Ishikawa (cell line): ENCODE data around the gene HSD11B1L.
A peak's percentile ranks its signal among the peaks of the same experiment; 100 is the strongest.

Experiments used
- CEBPB ChIP-seq: IDR thresholded peaks from 2 replicates; pipeline ENCODE4 v1.6.1; 2012
- CREB1 ChIP-seq: IDR thresholded peaks from 2 replicates; pipeline ENCODE4 v1.6.1; 2012; ENCODE audit warnings: low read depth
- EGR1 ChIP-seq: IDR thresholded peaks from 2 replicates; pipeline ENCODE4 v1.6.1; 2012
- EP300 ChIP-seq: IDR thresholded peaks from 2 replicates; pipeline ENCODE4 v1.6.1; 2012; ENCODE audit warnings: borderline replicate concordance
- FOXM1 ChIP-seq: IDR thresholded peaks from 2 replicates; pipeline ENCODE4 v1.6.1; 2012; ENCODE audit warnings: low read depth, borderline replicate concordance
- MAX ChIP-seq: IDR thresholded peaks from 2 replicates; pipeline ENCODE4 v1.6.1; 2012
- NFIC ChIP-seq: IDR thresholded peaks from 2 replicates; pipeline ENCODE4 v1.6.1; 2012
- RAD21 ChIP-seq: IDR thresholded peaks from 2 replicates; pipeline ENCODE4 v1.6.1; 2012; ENCODE audit warnings: low read depth
- REST ChIP-seq: IDR thresholded peaks from 2 replicates; pipeline ENCODE4 v1.6.1; 2012; ENCODE audit warnings: low read depth, mild to moderate bottlenecking
- TAF1 ChIP-seq: IDR thresholded peaks from 2 replicates; pipeline ENCODE4 v1.6.1; 2012; ENCODE audit warnings: low read depth, mild to moderate bottlenecking
- TCF12 ChIP-seq: IDR thresholded peaks from 2 replicates; pipeline ENCODE4 v1.6.1; 2012; ENCODE audit warnings: low read depth
- TEAD4 ChIP-seq: IDR thresholded peaks from 2 replicates; pipeline ENCODE4 v1.6.1; 2012
- YY1 ChIP-seq: IDR thresholded peaks from 2 replicates; pipeline ENCODE4 v1.6.1; 2012; ENCODE audit warnings: low read depth
- ZBTB7A ChIP-seq: IDR thresholded peaks from 2 replicates; pipeline ENCODE4 v1.6.1; 2012; ENCODE audit warnings: low read depth
- TF ChIP-seq, protein P1 (sequence below): IDR thresholded peaks from 2 replicates; pipeline ENCODE4 v1.6.1; 2012

Gene HSD11B1L

GRCh38 chr19:5635427-5635826, 45.4 kb upstream of the HSD11B1L start:
- no peak for TF ChIP-seq EP300
- TF ChIP-seq FOXM1, result no peak
- TF ChIP-seq EGR1, result no peak
- no peak for TF ChIP-seq TAF1
- no peak for TF ChIP-seq TEAD4
- no peak for TF ChIP-seq TCF12
- TF ChIP-seq NFIC, result no peak
- TF ChIP-seq CREB1, result no peak
- no peak for TF ChIP-seq YY1
- TF ChIP-seq REST, result no peak
- TF ChIP-seq CEBPB, result no peak
- TF ChIP-seq, protein P1, sequence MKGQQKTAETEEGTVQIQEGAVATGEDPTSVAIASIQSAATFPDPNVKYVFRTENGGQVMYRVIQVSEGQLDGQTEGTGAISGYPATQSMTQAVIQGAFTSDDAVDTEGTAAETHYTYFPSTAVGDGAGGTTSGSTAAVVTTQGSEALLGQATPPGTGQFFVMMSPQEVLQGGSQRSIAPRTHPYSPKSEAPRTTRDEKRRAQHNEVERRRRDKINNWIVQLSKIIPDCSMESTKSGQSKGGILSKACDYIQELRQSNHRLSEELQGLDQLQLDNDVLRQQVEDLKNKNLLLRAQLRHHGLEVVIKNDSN, result no peak
- TF ChIP-seq RAD21, result no peak
- no peak for TF ChIP-seq MAX
- no peak for TF ChIP-seq ZBTB7A

- TF ChIP-seq YY1, result no peak
- no peak for TF ChIP-seq ZBTB7A
- no peak for TF ChIP-seq RAD21
- no peak for TF ChIP-seq CREB1
- TF ChIP-seq EP300, result no peak
- TF ChIP-seq, protein P1, result no peak
- no peak for TF ChIP-seq MAX
- no peak for TF ChIP-seq CEBPB
- TF ChIP-seq TCF12, result no peak
These were observed 42.9 kb upstream of the HSD11B1L start for GRCh38 chr19:5637971-5638370.

DNA sequence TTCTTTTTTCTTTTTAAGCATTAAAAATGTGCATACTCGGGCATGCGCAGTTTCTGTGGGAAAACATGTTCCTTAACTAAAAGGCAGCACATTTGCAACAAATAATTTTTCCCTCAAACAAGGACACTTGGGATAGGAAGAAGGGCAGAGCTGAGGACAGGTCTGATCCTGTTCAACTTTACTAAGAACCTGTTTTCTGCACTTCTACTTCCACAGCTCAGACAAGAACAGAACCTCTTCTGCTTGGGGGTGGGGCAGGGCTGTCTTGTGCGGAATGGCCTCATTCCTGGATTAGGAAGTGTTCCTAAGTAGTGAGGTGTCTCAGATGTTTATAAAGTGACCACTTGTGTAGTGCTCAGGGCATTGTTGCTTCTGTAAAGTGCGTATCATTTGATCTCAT, 39.7 kb upstream of the HSD11B1L start:
- no peak for TF ChIP-seq EP300
- no peak for TF ChIP-seq ZBTB7A
- no peak for TF ChIP-seq EGR1
- TF ChIP-seq REST, result no peak
- TF ChIP-seq FOXM1, result no peak
- TF ChIP-seq, protein P1, result no peak
- TF ChIP-seq TAF1, result no peak
- no peak for TF ChIP-seq CEBPB

DNA sequence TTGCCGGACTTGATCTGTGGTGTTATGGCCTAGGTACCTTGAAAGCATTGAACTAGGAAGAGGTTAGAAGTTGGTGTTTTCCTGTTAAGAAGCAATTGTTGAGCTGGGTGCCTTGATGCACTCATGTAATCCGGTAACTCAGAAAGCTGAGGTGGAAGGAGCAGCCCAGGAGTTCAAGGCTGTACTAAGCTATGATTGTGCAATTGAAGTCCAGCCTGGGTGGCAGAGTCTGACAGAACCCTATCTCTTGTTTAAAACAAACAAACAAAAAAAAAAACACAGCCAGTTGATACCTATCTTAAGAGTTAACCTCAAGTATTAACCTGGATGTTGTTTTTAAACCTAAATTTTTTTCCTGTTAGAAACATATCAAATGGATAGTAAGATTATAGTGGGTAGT, 38.6 kb upstream of the HSD11B1L start:
- 0 out of 2 replicates have a peak, but pooled peaks have one; percentile 34 for TF ChIP-seq CEBPB
- TF ChIP-seq CREB1, result no peak
- no peak for TF ChIP-seq REST
- TF ChIP-seq TAF1, result no peak
- no peak for TF ChIP-seq TEAD4
- TF ChIP-seq TCF12, result no peak

- TF ChIP-seq TAF1, result no peak
- no peak for TF ChIP-seq CEBPB
- TF ChIP-seq CREB1, result no peak
- TF ChIP-seq FOXM1, result no peak
- no peak for TF ChIP-seq REST
- TF ChIP-seq TCF12, result no peak
- TF ChIP-seq, protein P1, result no peak
- TF ChIP-seq EGR1, result no peak
- no peak for TF ChIP-seq YY1
- no peak for TF ChIP-seq ZBTB7A
- no peak for TF ChIP-seq TEAD4
- TF ChIP-seq EP300, result no peak
These were observed 37.8 kb upstream of the HSD11B1L start for GRCh38 chr19:5643060-5643459.
